ENCODE results near the gene MPZL3.
A peak's percentile ranks its signal among the peaks of the same experiment; 100 is the strongest.

The MPZL3 gene, protein sequence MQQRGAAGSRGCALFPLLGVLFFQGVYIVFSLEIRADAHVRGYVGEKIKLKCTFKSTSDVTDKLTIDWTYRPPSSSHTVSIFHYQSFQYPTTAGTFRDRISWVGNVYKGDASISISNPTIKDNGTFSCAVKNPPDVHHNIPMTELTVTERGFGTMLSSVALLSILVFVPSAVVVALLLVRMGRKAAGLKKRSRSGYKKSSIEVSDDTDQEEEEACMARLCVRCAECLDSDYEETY

GRCh38 chr11:118251858-118252652 is at the start of gene MPZL3:
Gene MPZL3, minus strand, starts transcription at chr11:118252365. Its CDS starts 71 bp downstream, at chr11:118252294.
- peak in 47 of 51 donors; percentile 3 to 86 (median 34) for DNase-seq

- no peak for DNase-seq
Measured at GRCh38 chr11:118301600-118302195, 49.5 kb upstream of the MPZL3 start.

GRCh38 chr11:118295815-118296454 is 43.8 kb upstream of the MPZL3 start:
- DNase-seq, result no peak

GRCh38 chr11:118295199-118295598 is 43.0 kb upstream of the MPZL3 start:
- no peak for DNase-seq

DNA sequence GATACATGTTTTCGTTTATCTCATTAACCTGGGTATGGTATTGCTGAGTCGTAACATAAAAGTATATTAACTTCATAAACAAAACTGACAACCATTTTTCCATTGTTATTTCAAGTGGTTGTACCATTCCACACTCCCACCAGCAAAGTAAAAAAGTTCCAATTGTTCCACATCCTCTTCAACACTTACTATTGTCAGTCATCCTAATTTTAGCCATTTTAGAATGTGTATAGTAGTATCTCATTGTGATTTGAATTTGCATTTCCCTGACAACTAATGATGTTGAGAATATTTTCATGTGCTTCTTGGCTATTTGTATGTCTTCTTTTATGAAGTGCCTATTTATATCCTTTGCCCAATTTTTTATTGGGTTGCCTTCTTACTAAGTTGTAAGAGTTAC is 41.9 kb upstream of the MPZL3 start:
- no peak for DNase-seq

DNA sequence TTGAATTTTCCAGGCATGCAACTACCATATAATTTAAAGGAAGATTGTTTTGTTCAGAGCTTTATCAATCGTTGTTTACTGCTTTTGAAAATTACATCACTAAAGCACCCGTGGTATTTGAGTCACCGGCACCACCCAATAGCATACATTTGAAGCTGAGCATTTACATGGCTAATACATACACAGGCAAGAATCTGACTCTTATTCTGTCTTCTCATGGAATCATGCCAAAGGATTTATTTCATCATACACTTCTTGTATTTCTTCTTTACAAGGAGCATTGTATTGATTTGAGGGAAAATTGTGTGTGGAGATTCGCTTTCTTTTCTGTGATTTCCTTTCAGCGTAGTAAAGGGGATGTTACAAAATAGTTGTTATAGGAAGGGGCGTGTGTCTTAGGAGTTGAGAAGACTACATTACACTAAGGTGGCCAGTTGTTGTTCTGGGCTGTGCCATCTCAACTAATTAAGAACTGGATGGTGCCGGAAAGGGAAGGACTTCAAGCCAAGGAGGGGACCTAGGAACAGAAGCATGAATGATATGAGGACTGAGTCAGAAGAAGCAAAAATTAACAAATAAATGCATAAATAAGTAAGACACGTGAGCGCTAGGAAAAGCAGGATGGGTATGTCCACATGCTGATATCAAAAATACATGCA is 39.4 kb upstream of the MPZL3 start:
- no peak for DNase-seq

- DNase-seq, result peak in 1 of 51 donors; percentile 0
Measured at GRCh38 chr11:118290923-118291322, 38.8 kb upstream of the MPZL3 start.

GRCh38 chr11:118289401-118289800 is 37.2 kb upstream of the MPZL3 start:
- DNase-seq, result no peak

- no peak for DNase-seq
Measured at GRCh38 chr11:118287006-118287405, 34.8 kb upstream of the MPZL3 start.

- DNase-seq, result no peak
Measured at GRCh38 chr11:118286545-118286944, 34.4 kb upstream of the MPZL3 start.

DNA sequence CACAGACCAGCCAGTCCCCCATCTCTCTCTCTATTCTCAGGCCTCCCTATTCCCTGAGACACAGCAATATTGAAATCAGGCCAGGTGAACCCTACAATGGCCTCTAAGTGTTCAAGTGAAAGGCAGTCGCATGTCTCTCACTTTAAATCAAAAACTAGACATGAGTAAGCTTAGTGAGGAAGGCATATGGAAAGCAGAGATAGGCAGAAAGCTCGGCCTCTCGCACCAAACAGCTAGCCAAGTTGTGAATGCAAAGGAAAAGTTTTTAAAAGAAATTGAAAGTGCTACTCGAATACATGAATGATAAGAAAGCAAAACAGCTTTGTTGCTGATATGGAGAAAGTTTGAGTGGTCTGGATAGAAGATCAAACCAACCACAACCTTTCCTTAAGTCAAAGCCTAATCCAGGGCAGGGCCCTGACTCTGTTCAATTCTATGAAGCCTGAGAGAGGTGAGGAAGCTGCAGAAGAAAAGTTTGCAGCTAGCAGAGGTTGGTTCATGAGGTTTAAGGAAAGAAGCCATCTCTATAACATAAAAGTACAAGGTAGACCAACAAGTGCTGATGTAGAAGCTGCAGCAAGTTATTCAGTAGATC is 31.7 kb upstream of the MPZL3 start:
- DNase-seq, result no peak

DNA sequence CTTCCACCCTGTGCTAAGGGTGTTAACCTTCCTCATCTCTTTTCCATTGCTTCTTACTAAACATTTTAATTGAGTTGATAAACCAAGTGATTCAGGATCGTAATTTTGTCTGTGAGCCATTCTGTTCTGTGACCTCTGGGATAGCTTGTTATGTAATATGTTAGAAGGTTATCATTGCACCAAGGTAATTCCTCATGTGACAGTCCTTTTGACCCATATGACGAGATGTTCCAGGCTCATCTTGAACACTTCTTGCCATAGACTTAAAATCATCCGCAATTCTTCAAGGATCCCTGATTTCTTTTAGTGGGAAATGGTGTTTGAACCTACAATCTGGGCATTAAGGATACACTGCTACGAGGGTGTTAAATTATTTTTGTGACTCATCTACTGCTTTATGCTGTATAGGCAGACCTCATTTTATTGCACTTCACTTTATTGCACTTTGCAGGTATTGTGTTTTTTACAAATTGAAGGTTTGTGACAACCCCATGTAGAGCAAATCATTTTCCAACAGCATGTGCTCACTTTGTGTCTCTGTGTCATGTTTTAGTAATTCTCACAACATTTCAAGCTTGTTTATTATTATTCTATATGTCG is 31.0 kb upstream of the MPZL3 start:
- no peak for DNase-seq

- no peak for DNase-seq
Measured at GRCh38 chr11:118282606-118283005, 30.4 kb upstream of the MPZL3 start.

- DNase-seq, result no peak
Measured at GRCh38 chr11:118281284-118281683, 29.1 kb upstream of the MPZL3 start.

DNA sequence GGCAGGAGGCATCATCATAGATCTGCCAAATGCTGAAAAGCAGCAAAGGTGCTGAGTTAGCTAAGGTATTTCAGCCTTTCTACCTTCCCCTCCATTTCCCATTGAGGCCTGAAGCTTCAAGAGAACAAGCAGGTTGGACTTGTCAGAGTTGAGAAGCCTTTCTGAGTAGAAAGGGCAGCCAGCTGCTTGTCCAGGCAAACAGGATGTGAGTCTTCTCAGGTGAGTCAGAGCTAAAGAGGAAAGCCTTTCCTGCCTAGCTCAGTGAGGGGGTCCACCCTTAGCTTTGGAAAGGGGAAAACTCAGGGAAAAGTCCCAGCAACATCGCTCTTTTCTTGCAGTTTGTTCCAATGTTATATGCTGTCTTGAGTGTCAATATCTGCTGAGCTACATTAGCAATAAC is 25.1 kb upstream of the MPZL3 start:
- DNase-seq, result no peak

- no peak for DNase-seq
Measured at GRCh38 chr11:118276422-118276821, 24.3 kb upstream of the MPZL3 start.

- DNase-seq, result no peak
Measured at GRCh38 chr11:118275176-118275575, 23.0 kb upstream of the MPZL3 start.

DNA sequence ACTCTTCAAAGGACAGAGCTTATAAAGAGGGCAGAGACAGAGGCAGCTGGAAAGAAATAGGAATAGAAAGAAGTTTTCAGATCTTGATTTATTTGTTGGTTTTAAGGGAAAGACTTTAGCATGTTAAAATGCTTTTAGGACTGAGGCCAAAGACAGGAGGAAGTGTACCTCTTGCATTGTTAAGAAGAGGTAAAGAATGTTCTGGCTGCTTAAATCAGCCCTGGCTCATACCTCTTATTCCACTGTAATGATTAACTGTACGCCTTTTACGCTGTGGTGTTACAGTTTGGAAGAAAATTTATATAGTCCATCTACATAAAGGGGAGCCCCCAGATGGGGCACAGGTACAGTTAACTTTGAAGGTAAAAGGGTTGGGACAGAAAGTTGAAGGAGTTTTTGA is 22.0 kb upstream of the MPZL3 start:
- DNase-seq, result no peak

GRCh38 chr11:118272001-118272400 is 19.8 kb upstream of the MPZL3 start:
- DNase-seq, result no peak

DNA sequence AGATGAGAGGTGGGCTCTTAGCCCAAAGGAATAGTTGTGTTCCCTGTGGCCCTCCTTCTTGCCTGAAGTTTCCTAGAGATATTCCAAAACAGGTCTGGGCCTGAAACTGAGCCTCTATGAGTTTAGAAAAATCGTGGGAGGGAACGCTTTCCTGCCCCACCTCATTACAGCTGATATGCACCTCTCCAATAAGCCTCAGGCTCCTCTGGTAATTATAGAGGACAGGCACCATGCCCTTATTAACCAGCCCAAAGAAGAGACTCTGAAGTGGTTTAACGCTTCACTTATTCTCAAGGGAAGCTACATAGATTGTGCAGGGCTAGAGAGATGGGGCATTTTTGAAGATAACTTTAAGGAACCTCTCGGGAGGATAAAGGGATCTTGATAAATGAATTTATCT is 15.3 kb upstream of the MPZL3 start:
- DNase-seq, result no peak

GRCh38 chr11:118265954-118266353 is 13.8 kb upstream of the MPZL3 start:
- no peak for DNase-seq

Data from hypothalamus (tissue), 51 donors.